Measurements from ENCODE around the gene INPP4A.

Gene INPP4A

GRCh38 chr2:98459496-98460175 is 15.0 kb downstream of the INPP4A start:
- no peak for FAIRE-seq

GRCh38 chr2:98460573-98461497 is 16.2 kb downstream of the INPP4A start:
- DNase-seq (ENCODE audit: insufficient read length, low spot score) (no peak), FAIRE-seq (no peak)

More at GRCh38 chr2:98459496-98460175, 15.0 kb downstream of the INPP4A start:
- DNase-seq (ENCODE audit: insufficient read length, low spot score), result no peak

- DNase-seq (ENCODE audit: insufficient read length, low spot score) (no peak), FAIRE-seq (no peak)
These were observed 16.9 kb downstream of the INPP4A start for GRCh38 chr2:98461498-98462049.

DNA sequence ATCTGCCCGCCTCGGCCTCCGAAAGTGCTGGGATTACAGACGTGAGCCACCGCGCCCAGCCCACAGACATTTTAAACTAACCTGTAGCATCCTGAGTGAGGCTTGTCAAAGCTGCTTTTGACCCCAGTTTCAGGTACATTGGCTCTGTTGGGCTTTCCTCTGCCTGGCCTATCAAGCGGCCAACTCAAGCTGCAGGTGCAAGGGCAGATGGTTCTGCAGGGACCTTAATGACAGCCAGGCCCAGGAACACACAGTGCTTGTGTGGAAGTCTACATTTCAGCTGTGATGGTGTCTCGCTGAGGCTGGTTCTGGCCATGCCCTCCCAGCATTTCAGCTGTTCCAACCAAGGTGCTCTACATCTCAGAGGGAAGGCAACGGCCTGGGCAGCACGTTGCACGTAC is 18.4 kb downstream of the INPP4A start:
- DNase-seq (ENCODE audit: insufficient read length, low spot score) (no peak), FAIRE-seq (no peak)

DNA sequence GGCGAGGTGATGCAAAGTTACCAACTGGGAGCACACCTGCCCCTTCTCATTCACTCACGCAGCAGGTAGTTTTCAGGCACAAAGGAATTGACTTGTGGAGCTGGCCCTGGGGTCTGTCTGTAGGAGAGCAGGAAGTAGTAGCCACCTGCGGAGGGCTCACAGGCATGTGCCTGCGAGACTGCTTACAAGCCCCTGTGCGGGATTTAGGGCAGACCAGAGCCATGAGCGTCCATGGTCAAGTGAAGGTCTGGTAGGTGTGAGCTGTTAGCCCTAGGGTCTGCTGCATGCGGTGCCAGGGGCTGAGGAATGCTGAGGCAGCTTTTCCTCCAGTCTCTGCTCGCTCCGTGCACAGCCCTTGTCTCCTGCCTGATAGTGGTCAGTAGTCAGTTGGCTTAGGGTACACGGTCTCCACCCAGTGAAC is 18.9 kb downstream of the INPP4A start:
- no peak for DNase-seq (ENCODE audit: insufficient read length, low spot score)
- FAIRE-seq, result no peak

GRCh38 chr2:98463988-98464771 is 19.5 kb downstream of the INPP4A start:
- DNase-seq (ENCODE audit: insufficient read length, low spot score) (no peak), FAIRE-seq (no peak)

- FAIRE-seq (no peak), DNase-seq (ENCODE audit: insufficient read length, low spot score) (no peak)
These were observed 20.2 kb downstream of the INPP4A start for GRCh38 chr2:98464772-98465310.

- DNase-seq (ENCODE audit: insufficient read length, low spot score) (no peak), FAIRE-seq (no peak)
These were observed 21.0 kb downstream of the INPP4A start for GRCh38 chr2:98465456-98466226.

DNA sequence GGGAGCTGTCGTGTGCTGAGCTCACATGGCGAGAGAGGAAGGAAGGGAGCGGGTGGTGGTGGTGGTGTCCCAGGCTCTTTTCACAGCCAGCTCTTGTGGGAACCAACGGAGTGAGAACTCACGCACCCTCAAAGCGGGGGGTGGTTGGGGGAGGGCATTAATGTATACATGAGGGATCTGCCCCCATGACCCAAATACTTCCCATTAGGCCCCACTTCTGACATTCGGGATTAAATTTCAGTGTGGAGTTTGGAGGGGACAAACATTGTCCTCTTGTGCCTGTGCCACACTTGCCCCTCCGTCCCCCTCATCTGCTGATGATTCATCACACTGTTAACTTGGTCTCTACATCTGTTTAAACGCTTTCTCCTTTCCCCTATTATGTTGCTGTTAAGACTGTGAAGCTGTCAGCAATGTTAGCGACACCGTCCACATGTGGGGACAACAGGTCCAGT is 22.5 kb downstream of the INPP4A start:
- no peak for FAIRE-seq
- no peak for DNase-seq (ENCODE audit: insufficient read length, low spot score)

DNA sequence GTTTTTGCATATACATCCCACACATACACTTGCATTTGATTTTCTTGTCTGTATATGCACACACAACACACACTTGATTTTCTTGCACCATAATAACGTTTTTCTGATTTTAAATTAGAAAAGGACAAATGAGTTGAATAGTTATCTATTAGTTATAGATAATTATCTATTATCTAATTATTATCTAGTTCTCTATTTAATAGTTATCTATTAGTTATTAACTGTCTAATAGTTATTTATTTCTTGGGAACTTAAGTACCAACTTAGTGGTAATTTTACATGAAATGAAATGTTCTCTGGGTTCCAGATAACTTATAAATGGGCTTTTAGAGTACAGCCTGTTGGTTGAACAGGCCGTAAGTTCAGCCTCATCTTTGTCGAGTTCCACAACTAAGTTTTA is 23.0 kb downstream of the INPP4A start:
- DNase-seq (ENCODE audit: insufficient read length, low spot score) (no peak), FAIRE-seq (no peak)

- peak; percentile 85 for FAIRE-seq
- DNase-seq (ENCODE audit: insufficient read length, low spot score), result no peak
These were observed 24.1 kb downstream of the INPP4A start for GRCh38 chr2:98468621-98469236.

DNA sequence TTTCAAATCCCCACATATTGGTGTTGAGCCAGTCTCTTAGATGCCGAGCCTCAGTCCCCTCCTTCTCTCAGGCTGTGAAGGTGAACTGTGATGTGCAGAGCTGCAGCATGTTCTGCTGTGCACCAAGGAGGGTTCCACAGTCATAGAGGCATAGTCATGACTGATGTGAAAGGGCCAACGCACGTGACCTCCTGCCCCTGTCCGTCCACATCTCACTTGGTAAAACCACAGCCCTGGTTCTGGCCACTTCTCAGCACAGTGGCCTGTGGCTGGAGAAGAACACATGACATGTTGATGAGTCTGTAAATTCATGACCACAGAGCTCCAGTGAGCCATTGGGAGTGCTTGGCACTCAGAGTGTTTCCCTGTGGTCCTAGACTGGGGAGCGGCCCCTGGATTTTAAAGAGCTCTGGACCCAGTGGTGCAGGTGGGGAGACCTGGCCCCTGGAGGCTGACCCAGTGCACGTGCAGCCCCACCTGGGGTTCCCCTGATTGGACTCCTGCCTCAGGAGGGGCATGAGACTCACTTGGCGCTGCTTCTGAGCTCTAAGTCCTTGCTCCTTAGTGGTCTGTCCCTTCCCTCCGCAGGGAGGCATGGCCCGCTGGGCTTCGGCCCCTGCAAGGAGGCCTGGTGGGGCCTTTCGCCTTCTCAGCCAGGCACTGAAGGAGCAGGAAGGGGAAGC is 25.3 kb downstream of the INPP4A start:
- FAIRE-seq, result peak; percentile 88
- no peak for DNase-seq (ENCODE audit: insufficient read length, low spot score)

GRCh38 chr2:98470851-98471255 is 26.2 kb downstream of the INPP4A start:
- no peak for DNase-seq (ENCODE audit: insufficient read length, low spot score)
- FAIRE-seq, result peak; percentile 54

- DNase-seq (ENCODE audit: insufficient read length, low spot score) (no peak), FAIRE-seq (no peak)
These were observed 26.9 kb downstream of the INPP4A start for GRCh38 chr2:98471402-98472131.

- FAIRE-seq (no peak), DNase-seq (ENCODE audit: insufficient read length, low spot score) (no peak)
These were observed 27.5 kb downstream of the INPP4A start for GRCh38 chr2:98472132-98472650.

GRCh38 chr2:98472961-98473746 is 28.5 kb downstream of the INPP4A start:
- FAIRE-seq (peak; percentile 57), DNase-seq (ENCODE audit: insufficient read length, low spot score) (no peak)

Data from HTR-8/SVneo (cell line).